HCT116 (cell line): Measurements from ENCODE around the gene PRORP. TPM values are rescaled to one million over a fixed set of nuclear protein-coding genes. Genes with fewer than 3 reads are reported as not detected.

Experiments used
- ATAC-seq: fragments of 200-7000 bp; cut with Tn5 transposase; 2 replicates; pipeline ENCODE4 v1.9.1; 2020; ENCODE audit warnings: mild to moderate bottlenecking, moderate library complexity
- BruUV-seq: library from RNA; stranded (reverse); fragments of 400-500 nt; replicated peaks from 2 replicates; lab custom pipeline; 2021; lab: Mats Ljungman, UMichigan
- CTCF ChIA-PET: fragments of 300-600 bp; sonication (Branson Sonifier 250); formaldehyde crosslinking; loops from one replicate; lab custom pipeline; 2021; ENCODE audit warnings: antibody characterized with exemption; lab: Charles Lee
- POLR2A ChIA-PET: fragments of 300-600, 350-600 bp; sonication (Branson Sonifier 250); formaldehyde crosslinking; loops from one replicate; lab custom pipeline; 2021; ENCODE audit warnings: antibody characterized with exemption; lab: Charles Lee
- RAD21 ChIA-PET, 2 experiments: fragments of 300-600 bp; sonication (Branson Sonifier 250); formaldehyde crosslinking; loops; one replicate each; lab custom pipeline; 2023; ENCODE audit warnings: low total read pairs in 2 of 2; ENCODE audit not compliant: uncharacterized antibody in 2 of 2, unreplicated experiment in 2 of 2, low non-redundant PET in 1 of 2; lab: Charles Lee
- DNase-seq: peaks from one replicate; pipeline ENCODE4 v3.0.0-alpha.2; 2010; ENCODE audit warnings: low read depth, low spot score
- H2AFZ ChIP-seq: fragments of 200-600 bp; shearing (Covaris generic), sonication (generic); 2 replicates; pipeline ENCODE4 v1.6.1; 2017; ENCODE audit warnings: low read depth, mixed run types, mixed read lengths, antibody characterized with exemption, low read length; ENCODE audit not compliant: poor library complexity, severe bottlenecking
- H3K27ac ChIP-seq: 2 replicates; pipeline ENCODE4 v1.5.1; 2012; ENCODE audit warnings: low read depth, low read length
- H3K27me3 ChIP-seq: fragments of 200-600 bp; sonication (generic); 2 replicates; pipeline ENCODE4 v1.6.1; 2016; ENCODE audit warnings: mixed run types, low read length, mixed read lengths; ENCODE audit not compliant: insufficient read depth
- H3K36me3 ChIP-seq, 2 experiments: fragments of 200-500 bp in 1 of 2; fragments of 200-600 bp in 1 of 2; sonication (Bioruptor generic) in 1 of 2; sonication (generic) in 1 of 2; 2 replicates each; pipeline versions ENCODE4 v1.5.1 to v1.6.1; 2014 to 2016; ENCODE audit warnings: low read length in 2 of 2, inconsistent platforms in 1 of 2, mixed read lengths in 1 of 2, mixed run types in 1 of 2; ENCODE audit not compliant: insufficient read depth in 2 of 2, control insufficient read depth in 1 of 2
- H3K4me1 ChIP-seq, 2 experiments: fragments of 200-600 bp in 1 of 2; sonication (generic) in 1 of 2; 2 replicates each; pipeline versions ENCODE4 v1.5.1 to v1.6.1; 2012 to 2017; ENCODE audit warnings: low read length in 2 of 2, inconsistent platforms in 1 of 2, mild to moderate bottlenecking in 1 of 2, mixed read lengths in 1 of 2, mixed run types in 1 of 2, moderate library complexity in 1 of 2; ENCODE audit not compliant: insufficient read depth in 2 of 2, control insufficient read depth in 1 of 2
- H3K4me2 ChIP-seq: fragments of 200-600 bp; sonication (generic); 2 replicates; pipeline ENCODE4 v1.6.1; 2017; ENCODE audit warnings: mixed run types, low read length, mixed read lengths
- H3K4me3 ChIP-seq, 2 experiments: fragments of 200-600 bp in 1 of 2; sonication (generic) in 1 of 2; replicated peaks in 1 of 2; 2 replicates each; pipeline ENCODE4 v1.5.1; 2011 to 2016; ENCODE audit warnings: low read length in 2 of 2, control low read depth in 1 of 2, low read depth in 1 of 2, mild to moderate bottlenecking in 1 of 2, mixed read lengths in 1 of 2, mixed run types in 1 of 2
- H3K79me2 ChIP-seq: fragments of 200-600 bp; sonication (generic); 2 replicates; pipeline ENCODE4 v1.6.1; 2017; ENCODE audit warnings: mild to moderate bottlenecking, mixed run types, low read length, moderate library complexity, mixed read lengths; ENCODE audit not compliant: insufficient read depth
- H3K9ac ChIP-seq: fragments of 200-600 bp; sonication (generic); 2 replicates; pipeline ENCODE4 v1.6.1; 2016; ENCODE audit warnings: low read length, mixed read lengths
- H3K9me2 ChIP-seq: fragments of 200-600 bp; sonication (generic), shearing (Covaris generic); 2 replicates; pipeline ENCODE4 v1.6.1; 2017; ENCODE audit warnings: mixed run types, mild to moderate bottlenecking, moderate library complexity; ENCODE audit not compliant: insufficient read depth
- H3K9me3 ChIP-seq, 2 experiments: fragments of 200-500 bp in 1 of 2; fragments of 200-600 bp in 1 of 2; sonication (Bioruptor generic) in 1 of 2; sonication (generic) in 1 of 2; 2 replicates each; pipeline ENCODE4 v1.6.1; 2014 to 2017; ENCODE audit warnings: low read length in 2 of 2, mixed read lengths in 2 of 2, inconsistent platforms in 1 of 2, low read depth in 1 of 2, mild to moderate bottlenecking in 1 of 2, mixed run types in 1 of 2, moderate library complexity in 1 of 2; ENCODE audit not compliant: control insufficient read depth in 1 of 2, insufficient read depth in 1 of 2
- H4K20me1 ChIP-seq: fragments of 200-600 bp; sonication (generic), shearing (Covaris generic); 2 replicates; pipeline ENCODE4 v1.6.1; 2017; ENCODE audit warnings: mixed run types, mild to moderate bottlenecking, moderate library complexity; ENCODE audit not compliant: insufficient read depth
- ATF3 ChIP-seq: IDR thresholded peaks from 2 replicates; pipeline ENCODE4 v1.6.1; 2012
- CBX3 ChIP-seq: IDR thresholded peaks from 2 replicates; pipeline ENCODE4 v1.6.1; 2012; ENCODE audit warnings: low read depth
- ELF1 ChIP-seq: IDR thresholded peaks from 2 replicates; pipeline ENCODE4 v1.6.1; 2012; ENCODE audit warnings: low read depth, borderline replicate concordance
- EZH2 ChIP-seq: fragments of 200-600 bp; sonication (generic); IDR thresholded peaks from 2 replicates; pipeline ENCODE4 v1.6.1; 2017; ENCODE audit warnings: antibody characterized with exemption, mixed run types
- EZH2phosphoT487 ChIP-seq: fragments of 200-600 bp; IDR thresholded peaks from 2 replicates; pipeline ENCODE4 v1.6.1; 2018; ENCODE audit warnings: antibody characterized with exemption, borderline replicate concordance
- POLR2A ChIP-seq: IDR thresholded peaks from 2 replicates; pipeline ENCODE4 v1.7.0; 2011; ENCODE audit warnings: borderline replicate concordance; ENCODE audit not compliant: insufficient read depth, insufficient read length; ENCODE audit errors: extremely low read depth
- POLR2AphosphoS5 ChIP-seq: IDR thresholded peaks from 2 replicates; pipeline ENCODE4 v1.6.1; 2011; ENCODE audit warnings: mild to moderate bottlenecking, low read depth, low read length, moderate library complexity
- RAD21 ChIP-seq: IDR thresholded peaks from 2 replicates; pipeline ENCODE4 v1.6.1; 2012; ENCODE audit warnings: low read depth, mild to moderate bottlenecking
- REST ChIP-seq: IDR thresholded peaks from 2 replicates; pipeline ENCODE4 v1.6.1; 2012; ENCODE audit warnings: low read depth
- SP1 ChIP-seq: IDR thresholded peaks from 2 replicates; pipeline ENCODE4 v1.6.1; 2012; ENCODE audit warnings: low read depth
- SRF ChIP-seq: IDR thresholded peaks from 2 replicates; pipeline ENCODE4 v1.6.1; 2012; ENCODE audit warnings: low read depth
- YY1 ChIP-seq: IDR thresholded peaks from 2 replicates; pipeline ENCODE4 v1.6.1; 2011; ENCODE audit warnings: low read length, low read depth, moderate library complexity, mild to moderate bottlenecking; ENCODE audit not compliant: insufficient replicate concordance; ENCODE audit errors: extremely low read depth
- ZNF274 ChIP-seq: fragments of 200-500 bp; sonication (Bioruptor generic); IDR thresholded peaks from 2 replicates; pipeline ENCODE4 v1.6.1; 2014; ENCODE audit warnings: mild to moderate bottlenecking, low read depth, low read length, inconsistent platforms
- intact Hi-C: fragments of 100-400 bp; cut with micrococcal nuclease; formaldehyde crosslinking; loops from 2 replicates; pipeline ENCODE4 v1.10.0; 2022
- total RNA-seq: library from RNA; stranded (reverse); gene quantifications from one replicate; pipeline ENCODE4 v1.2.1, GENCODE V29; 2021; ENCODE audit not compliant: unreplicated experiment
- TF ChIP-seq, protein P1 (sequence below), 3 experiments: fragments of 200-600 bp in 1 of 3; sonication (generic) in 1 of 3; IDR thresholded peaks in 2 of 3; conservative IDR thresholded peaks in 1 of 3; 2 replicates each; pipeline ENCODE4 v1.5.1; 2012 to 2017; ENCODE audit warnings: low read depth in 2 of 3, low read length in 2 of 3, antibody characterized with exemption in 1 of 3, borderline replicate concordance in 1 of 3, control low read depth in 1 of 3, mild to moderate bottlenecking in 1 of 3, mixed read lengths in 1 of 3, mixed run types in 1 of 3, moderate library complexity in 1 of 3; ENCODE audit not compliant: insufficient read depth in 1 of 3
- TF ChIP-seq, protein P2 (sequence below): IDR thresholded peaks from 2 replicates; pipeline ENCODE4 v1.6.1; 2012

The PRORP gene
- total RNA-seq, 1 experiment from 2014 or later = 28.0 TPM

DNA sequence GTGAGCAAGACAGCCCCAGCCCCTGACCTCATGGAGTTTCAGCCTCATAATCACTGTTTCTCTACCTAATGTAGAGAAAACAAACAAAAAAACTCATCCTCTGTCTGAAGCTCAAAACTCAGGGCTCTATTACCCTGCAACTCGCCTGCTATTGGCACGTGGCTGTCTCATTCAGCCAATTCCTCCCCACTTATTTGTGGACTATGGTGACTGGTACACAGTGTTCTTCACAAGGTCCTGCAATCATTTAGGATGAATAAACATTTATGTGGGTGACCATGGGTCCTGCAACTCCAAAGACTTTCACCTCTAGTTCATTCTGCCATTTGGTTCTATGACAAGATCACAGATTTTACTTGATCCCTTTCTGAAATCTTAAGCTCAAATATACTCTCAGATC, 5.2 kb upstream of the PRORP start:
- no TSS peak for BruUV-seq
- intact Hi-C loops = no loop called here

More for the DNA sequence above, 5.2 kb upstream of the PRORP start:
- Histone ChIP-seq H3K27ac (no peak overlapping the region), H3K4me1 (peaks cover 6 to 13% of the 10 kb centered on the region in 2 experiments; a peak in 3 of 4 replicates), H3K4me2 (no peak overlapping the region), H3K27me3 (no peaks in the 10 kb centered on the region), H3K36me3 (peaks cover 4 to 8% of the 10 kb centered on the region in 2 experiments; a peak in 3 of 4 replicates), H3K9me2 (no peaks in the 10 kb centered on the region), H3K9me3 (no peaks in the 10 kb centered on the region; a peak in 1 of 4 replicates), H3K79me2 (peaks cover 5% of the 10 kb centered on the region; the same call in 1 of the 2 replicates), H4K20me1 (no peaks in the 10 kb centered on the region), H3K4me3 (no peak overlapping the region), H2AFZ (no peak overlapping the region), H3K9ac (no peak overlapping the region)
- ChIA-PET CTCF (interaction anchor here (0.7 kb wide), 1 partner anchor 1437 kb away, joined by 3 read pairs; no protein-coding TSS in a partner anchor), POLR2A (interaction anchor here (0.7 kb wide), 1 partner anchor 1924 kb away, joined by 3 read pairs; no protein-coding TSS in a partner anchor), RAD21 (no interaction called here)
- ATAC-seq (no peak), DNase-seq (no peak)
- TF ChIP-seq SP1 (no peak), CBX3 (no peak), EZH2phosphoT487 (no peak), ATF3 (no peak), EZH2 (no peak), ZNF274 (no peak), POLR2A (no peak), POLR2AphosphoS5 (no peak), ELF1 (no peak), YY1 (no peak), SRF (no peak), RAD21 (no peak), REST (no peak)
- TF ChIP-seq, protein P1, sequence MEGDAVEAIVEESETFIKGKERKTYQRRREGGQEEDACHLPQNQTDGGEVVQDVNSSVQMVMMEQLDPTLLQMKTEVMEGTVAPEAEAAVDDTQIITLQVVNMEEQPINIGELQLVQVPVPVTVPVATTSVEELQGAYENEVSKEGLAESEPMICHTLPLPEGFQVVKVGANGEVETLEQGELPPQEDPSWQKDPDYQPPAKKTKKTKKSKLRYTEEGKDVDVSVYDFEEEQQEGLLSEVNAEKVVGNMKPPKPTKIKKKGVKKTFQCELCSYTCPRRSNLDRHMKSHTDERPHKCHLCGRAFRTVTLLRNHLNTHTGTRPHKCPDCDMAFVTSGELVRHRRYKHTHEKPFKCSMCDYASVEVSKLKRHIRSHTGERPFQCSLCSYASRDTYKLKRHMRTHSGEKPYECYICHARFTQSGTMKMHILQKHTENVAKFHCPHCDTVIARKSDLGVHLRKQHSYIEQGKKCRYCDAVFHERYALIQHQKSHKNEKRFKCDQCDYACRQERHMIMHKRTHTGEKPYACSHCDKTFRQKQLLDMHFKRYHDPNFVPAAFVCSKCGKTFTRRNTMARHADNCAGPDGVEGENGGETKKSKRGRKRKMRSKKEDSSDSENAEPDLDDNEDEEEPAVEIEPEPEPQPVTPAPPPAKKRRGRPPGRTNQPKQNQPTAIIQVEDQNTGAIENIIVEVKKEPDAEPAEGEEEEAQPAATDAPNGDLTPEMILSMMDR (IDR thresholded peaks at IDR 0.05 in 2 of 3, conservative IDR thresholded peaks at IDR 0.05 in 1 of 3; ENCODE audit: borderline replicate concordance in 1 of 3, insufficient read depth in 1 of 3, low read depth in 2 of 3, low read length in 2 of 3) = no peak
- TF ChIP-seq, protein P2, sequence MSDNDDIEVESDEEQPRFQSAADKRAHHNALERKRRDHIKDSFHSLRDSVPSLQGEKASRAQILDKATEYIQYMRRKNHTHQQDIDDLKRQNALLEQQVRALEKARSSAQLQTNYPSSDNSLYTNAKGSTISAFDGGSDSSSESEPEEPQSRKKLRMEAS = no peak
